ENCODE data around the gene CDCA3.
"Not testable (repeated sequence)": the region's sequence is repeated elsewhere in the genome, so short reads cannot be mapped to it uniquely, and the experiment has no call there.

- not testable (repeated sequence) for TF ChIP-seq POLR2A (IDR thresholded peaks at IDR 0.05)
- TF ChIP-seq, protein P1, sequence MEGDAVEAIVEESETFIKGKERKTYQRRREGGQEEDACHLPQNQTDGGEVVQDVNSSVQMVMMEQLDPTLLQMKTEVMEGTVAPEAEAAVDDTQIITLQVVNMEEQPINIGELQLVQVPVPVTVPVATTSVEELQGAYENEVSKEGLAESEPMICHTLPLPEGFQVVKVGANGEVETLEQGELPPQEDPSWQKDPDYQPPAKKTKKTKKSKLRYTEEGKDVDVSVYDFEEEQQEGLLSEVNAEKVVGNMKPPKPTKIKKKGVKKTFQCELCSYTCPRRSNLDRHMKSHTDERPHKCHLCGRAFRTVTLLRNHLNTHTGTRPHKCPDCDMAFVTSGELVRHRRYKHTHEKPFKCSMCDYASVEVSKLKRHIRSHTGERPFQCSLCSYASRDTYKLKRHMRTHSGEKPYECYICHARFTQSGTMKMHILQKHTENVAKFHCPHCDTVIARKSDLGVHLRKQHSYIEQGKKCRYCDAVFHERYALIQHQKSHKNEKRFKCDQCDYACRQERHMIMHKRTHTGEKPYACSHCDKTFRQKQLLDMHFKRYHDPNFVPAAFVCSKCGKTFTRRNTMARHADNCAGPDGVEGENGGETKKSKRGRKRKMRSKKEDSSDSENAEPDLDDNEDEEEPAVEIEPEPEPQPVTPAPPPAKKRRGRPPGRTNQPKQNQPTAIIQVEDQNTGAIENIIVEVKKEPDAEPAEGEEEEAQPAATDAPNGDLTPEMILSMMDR (IDR thresholded peaks at IDR 0.05): not testable (repeated sequence)
These were observed 35.3 kb upstream of the CDCA3 start for GRCh38 chr12:6886206-6886999.
